Superior temporal gyrus (tissue), 1 donor: Measurements from ENCODE around the gene SEC16A.

Source experiments
- DNase-seq: peaks from one replicate; pipeline ENCODE4 v3.0.0-alpha.2; 2016; ENCODE audit errors: extremely low spot score

The SEC16A gene

DNA sequence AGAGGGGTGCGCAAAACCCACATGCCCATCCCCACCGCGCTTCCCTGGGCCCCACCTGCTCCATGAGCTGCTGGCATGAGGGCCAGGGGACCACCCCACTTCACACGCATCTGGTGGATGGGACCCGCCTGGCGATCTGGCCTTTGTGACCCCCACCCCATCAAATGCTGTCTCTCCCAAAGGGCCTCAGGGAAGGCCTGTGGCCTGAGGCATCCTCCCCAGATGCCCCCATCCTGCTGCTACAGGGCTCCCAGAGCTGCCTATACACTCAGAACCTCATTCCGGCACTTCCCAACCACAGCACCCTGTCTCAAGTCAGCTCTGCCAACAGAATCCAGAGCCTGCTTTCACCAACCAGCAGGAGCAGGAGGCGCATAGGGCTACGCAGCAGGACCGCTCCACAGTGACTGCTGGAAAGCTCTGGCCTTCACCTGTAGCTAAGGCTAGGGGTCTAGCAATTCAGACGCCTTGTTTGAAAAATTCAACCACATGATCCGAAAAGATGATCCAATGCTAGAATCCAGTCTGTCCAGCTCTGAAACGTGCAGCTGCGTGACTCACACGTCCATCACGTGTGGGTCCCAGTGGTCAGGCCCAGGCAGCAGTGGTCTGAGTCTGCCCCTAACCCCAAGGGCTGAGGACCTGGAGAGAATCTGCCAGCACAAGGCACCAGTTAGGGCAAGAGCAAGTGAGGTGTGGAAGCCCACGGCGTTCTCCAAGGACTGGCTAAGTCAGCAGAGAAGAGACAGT lies 81.5 kb downstream of the SEC16A start:
- no peak for DNase-seq

DNA sequence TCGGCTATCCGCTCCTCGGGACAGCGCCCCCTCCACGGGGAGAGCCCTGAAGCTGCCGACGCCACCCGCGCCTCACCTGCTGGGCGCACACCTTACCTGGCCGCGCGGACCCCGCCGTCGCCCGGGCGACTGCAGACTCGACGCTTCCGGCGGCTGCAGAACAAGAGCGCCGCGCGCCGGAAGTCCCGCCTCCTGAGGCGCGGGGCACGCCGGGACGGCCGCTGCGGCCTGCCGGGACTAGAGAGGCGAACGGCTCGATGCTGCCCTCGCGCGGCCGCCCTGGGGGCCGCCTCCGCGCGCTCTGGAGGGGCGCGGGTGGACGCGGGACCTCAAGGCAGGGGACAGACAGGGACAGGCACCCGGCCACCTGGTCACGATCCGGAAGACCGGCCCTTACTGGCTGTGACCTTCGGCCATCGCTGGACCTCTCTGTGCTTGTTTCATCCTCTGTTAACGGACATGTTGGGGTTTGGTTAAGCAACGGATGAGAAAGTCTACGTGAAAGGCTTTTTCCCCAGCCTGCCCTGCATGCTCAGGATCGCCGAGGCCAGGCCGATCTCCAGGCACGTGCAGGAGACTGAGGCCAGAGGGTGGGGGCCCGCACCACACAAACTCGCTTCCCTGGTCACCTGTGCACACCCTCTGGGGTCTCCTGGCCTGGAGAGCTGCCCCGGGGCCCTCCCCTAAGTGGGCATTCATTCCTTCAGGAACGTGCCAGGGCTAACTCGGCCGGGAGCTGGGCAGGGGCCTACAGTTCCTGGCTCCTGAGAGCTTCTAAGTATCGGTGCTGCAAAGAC lies 82.6 kb downstream of the SEC16A start, which contains the start of gene SNAPC4:
TSS of gene SNAPC4 (minus strand) at position 133 of the 797 bp plus-strand sequence. CDS start 1,742 bp downstream, outside the sequence.
- peak; percentile 84 for DNase-seq

DNA sequence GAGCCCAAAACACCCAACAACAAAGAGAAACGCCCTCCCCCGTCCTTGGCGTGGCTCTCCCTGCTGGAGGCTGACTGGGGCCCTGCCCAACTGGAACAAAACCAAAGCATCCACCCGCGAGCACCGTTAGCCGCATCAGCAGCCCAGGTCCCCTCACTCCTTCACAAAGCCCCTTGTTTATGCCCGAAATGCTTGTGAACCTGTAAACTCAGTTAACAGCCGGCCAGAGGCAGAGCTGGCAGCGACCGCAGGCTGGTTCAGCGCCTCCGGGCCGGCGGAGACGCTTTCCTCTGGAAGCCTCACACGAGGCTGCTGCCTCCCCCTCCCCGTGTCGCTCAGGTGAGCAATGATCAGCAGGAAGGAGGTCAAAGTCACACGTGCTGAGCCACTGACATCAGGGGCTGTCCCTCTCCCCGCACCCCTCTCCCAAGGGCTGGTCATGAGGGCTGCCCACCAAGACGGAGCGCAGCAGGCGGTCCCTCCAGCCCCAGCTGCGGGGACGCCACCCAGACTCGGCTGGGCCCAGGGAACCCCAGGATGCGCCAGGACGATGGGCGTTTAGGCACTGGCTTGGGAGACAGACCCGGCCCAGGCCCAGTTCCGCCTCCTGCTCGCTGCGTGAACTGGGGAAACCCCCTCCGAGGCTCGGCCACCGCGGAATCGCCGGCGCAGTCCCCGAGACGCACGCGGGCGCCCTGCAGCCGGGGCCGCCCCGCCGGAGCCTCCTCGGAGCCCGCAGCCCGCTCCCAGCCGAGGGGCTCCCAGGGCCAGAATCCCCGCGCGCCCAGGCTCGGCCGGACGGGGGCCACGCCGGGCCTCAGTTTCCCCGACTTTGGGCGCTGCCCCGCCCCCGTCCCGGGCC lies 83.4 kb downstream of the SEC16A start:
- no peak for DNase-seq

DNA sequence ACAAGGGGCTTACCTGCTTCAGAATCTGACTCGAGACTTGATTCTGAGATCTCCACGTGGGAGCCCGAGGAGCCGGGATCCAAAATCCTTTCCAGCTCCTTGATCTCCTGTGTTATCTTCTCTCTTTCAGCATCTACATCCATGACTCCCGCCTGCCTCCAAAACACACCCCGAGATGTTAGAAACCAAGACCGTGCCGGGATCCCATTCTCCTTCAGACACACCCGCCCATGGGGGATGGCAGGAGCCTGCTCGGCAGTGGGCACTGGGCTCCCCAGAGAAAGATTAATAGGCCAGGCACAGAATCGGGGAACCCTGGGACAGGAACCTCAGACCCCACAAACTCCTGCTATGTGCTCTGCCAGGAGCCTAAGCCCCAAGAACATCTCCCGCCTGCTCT lies 84.6 kb downstream of the SEC16A start:
- no peak for DNase-seq

DNA sequence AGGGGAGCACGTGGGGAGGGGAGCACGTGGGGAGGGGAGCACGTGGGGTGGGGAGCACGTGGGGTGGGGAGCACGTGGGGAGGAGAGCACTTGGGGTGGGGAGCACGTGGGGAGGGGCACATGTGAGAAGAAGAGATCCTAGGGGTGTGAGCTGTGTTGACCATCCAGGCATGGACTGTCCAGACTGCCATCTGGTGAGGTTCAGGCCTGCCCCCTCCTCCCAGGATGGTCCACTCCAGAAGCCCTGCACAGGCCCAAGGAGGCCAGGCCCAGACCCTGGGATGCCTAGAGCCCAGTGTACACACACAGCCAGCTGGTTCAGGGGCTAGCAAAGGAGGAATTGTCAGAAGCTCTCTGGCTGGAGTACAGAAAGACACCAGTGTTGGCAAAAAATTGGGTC lies 85.2 kb downstream of the SEC16A start:
- DNase-seq, result no peak

DNA sequence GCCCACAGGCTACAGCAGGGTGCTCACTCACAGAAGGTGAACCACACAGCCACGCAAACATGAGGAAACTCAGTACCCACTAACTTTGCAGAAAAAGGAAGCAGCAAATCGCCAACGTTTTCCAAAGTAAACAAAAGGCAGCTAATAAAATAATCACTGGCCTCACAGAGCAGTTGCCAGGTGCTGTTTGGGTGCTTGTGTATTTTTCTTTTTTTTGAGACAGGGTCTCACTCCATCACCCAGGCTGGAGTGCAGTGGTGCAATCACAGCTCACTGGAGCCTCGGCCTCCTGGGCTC lies 86.7 kb downstream of the SEC16A start:
- no peak for DNase-seq

DNA sequence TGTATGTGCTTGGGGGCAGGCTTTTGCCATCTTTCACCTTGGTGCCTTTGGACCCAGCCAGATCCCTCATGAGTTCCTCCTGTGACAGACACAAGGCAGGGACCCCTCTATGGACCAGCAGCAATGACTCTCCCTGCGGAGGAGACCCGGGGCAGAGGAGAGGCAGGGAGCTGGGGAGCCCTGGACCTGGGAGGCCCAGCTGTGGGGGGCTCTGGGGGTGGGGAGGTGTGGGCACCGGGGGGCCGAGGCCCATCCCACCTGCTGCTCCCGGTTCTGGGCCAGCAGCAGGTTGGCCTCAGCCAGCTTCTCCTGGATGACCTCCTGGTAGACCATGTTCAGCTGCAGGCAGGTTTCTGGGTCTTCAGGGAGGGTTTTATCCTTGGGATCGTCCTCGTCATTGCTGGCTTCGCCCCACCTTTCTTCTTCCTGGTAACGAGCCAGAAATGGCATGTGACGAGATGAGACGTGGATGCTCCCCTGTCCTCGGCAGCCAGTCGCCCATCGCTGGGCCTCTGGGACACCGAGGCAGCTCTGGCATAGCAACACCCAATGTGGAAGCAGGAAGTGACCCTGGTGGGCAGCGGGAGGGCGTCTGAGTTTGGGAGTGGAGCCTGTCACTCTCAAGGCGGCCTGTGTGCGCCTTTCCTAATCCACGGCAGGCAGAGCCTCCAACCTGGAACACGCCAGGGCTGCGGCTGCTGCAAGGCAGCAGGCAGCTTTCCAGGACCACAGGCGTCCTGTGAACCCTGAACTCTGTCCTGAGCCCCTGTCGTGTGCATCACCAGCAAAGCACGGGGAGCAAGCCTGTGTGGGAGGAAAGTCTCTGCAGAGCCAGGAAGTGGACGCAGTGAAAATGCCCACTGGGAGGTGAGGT lies 87.3 kb downstream of the SEC16A start:
- DNase-seq, result no peak

DNA sequence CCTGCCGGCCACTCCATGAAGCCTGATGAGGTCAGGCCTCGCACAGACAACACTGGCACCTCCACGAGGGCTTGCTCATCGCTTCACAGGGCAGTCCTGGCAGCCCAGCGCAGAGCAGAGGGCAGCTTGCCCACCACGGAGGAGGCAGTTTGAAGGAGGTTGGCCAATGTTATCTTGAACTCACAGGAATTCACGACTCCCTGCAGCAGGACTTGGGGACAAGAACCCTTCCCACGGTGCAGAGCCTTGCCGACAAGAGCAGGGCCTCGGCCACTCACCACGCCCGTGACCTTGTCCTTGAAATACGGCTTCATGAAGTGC lies 87.9 kb downstream of the SEC16A start:
- no peak for DNase-seq

DNA sequence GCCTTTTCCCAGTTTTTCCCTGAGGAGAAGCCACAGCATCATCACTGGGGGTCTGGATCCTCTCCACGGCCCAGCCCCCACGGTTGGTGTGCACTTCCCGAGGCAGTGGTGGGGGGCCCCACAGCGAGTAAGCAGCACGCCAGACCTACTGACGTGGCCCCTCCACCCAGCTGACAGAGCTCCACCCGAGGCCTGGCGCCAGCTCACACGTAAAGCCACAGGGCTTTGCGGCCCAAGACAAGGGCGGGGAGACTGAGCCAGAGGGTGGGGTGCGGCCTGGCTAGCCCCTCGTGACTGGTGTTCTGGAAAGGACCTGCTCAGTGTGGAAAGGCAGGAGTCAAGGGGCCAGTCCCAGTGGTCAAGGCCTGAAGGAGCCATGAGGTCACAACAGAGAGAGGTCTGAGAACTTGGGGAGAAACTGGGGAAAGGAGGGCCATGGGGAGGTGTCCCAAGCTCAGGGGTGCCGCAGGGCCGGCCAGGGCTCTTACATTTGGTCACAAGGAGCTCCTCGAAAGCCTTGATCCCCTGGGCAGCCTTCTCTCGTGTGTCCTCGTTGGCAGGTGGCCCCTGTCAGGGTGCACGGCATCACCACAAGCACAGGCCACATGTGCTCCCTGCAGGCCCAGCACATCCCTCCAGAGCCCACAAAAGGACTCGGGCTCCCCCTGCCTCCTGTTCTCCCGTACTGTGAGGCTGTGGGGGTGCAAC lies 88.4 kb downstream of the SEC16A start:
- DNase-seq, result no peak

DNA sequence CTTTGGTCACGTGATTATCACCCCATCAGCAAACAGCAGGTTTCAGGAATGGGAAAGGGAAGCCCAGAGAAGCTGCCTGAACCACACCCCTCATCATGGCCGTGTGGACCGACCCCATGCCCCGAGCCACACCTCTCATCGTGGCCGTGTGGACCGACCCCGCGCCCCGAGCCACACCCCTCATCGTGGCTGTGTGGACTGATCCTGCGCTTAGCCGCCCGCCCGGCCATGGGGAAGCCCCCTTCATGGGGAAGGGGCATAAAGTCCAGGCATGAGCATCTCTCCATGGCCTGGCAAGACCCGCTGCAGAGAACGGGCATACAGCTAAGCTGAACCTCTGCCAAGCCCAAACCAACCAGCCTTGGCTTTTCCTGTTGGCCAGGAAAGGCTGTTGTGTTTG lies 89.3 kb downstream of the SEC16A start:
- no peak for DNase-seq

DNA sequence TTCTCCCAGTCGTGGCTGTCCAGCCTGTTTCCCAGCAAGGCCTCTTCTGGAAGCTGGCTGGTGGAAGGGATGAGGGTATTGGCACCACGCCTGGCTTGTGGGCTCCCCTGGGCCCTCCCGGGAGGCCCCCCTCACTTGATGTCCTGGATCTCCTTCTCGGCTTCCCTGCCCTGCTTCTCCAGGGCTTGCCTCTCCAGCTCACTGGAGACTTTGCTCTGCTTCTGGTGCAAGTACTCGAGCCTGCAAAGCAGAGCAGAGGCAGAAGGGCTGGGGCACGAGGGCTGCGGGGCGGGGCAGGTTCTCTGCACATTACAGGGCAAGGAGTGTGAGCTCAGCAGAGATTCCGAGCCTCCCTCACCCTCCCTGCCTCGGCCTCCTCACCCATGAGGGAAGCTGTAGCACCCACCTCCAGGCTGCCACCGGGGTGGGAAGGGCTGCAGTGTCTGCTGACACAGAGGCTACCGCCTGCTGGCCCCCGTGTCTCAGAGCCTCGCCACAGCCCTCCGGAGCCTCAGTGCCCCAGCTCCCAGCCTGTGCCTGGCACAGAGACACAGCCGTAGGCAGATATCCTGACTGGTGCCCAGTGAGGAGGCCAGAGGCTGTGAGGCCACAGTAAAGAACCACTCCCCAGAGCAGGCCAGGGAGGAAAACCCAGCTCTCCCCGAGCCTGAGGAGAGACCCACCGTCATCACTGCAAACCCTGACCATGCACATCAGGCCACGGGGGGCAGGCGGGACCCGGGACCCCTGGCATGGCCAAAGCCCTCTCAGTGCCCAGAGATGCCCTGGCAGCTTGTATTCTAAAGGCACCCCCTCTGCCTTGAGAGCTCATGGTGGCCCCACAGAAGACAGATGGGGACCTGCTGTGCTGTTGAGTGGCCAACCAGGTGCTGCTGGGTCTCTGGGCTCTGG lies 90.0 kb downstream of the SEC16A start:
- no peak for DNase-seq

DNA sequence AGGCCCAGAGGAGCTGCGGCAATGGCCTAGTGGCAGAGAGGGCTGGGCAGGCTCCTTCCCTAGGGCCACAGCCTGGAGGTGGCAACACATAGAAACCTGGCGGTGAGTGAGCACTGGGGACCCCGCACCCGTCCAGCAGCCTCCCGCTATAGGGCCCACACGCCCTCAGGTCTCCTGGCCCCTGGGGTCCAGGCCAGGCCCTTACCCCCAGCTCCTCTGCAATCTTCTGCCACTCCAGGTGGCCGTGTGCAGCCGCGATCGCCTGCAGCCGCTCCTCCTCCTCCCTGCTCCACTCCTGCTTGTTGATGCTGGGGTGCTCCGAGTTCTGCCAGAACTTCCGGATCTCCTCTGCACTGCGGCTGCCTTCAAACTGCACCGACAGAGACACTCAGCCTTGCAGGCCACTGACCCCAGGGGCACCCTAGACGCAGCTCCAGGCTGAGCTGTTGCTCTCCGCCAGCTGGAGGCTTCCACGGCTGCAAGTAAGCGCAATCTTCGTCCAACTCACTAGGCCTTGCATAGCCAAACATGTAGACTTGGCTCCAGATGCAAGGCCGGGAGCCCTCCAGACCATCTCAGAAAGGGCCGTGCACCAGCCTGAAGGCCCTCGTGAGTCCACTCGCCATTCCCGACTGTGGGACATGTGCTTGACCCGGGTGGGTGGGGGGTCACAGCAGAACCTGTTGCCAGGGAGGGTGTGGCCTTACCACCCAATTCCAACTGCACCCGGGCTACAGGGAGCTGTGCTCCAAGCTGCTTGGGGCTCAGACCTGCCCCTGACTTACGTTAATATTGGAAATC lies 90.9 kb downstream of the SEC16A start:
- no peak for DNase-seq
